GM19193 (cell line): ENCODE measurements around the gene TMEM163.

ENCODE experiments used
- POLR2A ChIP-seq: IDR thresholded peaks from 4 replicates; pipeline ENCODE4 v1.6.1; 2011; ENCODE audit not compliant: insufficient read depth, insufficient read length; ENCODE audit errors: extremely low read depth

TMEM163 gene

GRCh38 chr2:134411828-134412638, 306.8 kb downstream of the TMEM163 start:
- no peak for TF ChIP-seq POLR2A

- TF ChIP-seq POLR2A: no peak
Measured at GRCh38 chr2:134411279-134411827, 307.4 kb downstream of the TMEM163 start.

DNA sequence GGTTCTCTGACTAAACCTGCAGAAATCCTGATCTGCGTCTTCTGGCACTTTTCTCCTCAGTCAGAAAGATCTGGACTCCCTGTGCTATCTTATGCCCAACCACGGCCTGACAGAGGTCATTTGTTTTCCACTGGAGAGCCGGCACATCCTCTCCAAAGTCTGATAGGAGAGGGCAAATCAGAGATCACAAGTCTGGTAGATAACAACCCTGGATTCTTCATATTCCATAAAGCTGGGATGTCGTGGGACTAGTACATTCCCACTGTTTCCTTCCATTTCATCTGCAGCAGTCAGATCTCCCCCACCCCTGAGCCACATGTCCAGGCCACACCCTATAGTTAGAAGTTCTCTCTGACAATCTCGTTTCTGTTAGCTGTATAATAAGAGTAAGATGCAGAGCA, 308.0 kb downstream of the TMEM163 start:
- TF ChIP-seq POLR2A: no peak

DNA sequence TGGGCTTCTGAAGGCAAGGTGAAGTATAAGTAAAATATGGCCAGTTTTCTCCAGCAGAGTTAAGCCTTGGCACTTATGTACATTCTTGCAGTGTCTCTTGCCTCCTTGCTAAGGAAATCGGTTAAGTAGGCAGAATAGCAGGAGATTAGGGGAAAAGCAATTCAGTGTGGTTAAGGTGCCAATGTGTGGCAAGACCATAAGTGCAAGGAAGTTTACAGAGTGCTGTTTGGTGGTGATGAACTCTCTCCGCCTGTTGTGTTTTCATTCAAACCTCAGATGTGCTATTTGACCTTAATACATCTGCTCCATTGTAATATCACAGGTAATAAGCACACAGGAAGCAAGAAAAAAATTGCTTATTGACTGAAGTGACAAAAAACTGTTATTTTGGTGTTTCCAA, 308.8 kb downstream of the TMEM163 start:
- TF ChIP-seq POLR2A: no peak

GRCh38 chr2:134408791-134409190, 310.0 kb downstream of the TMEM163 start:
- no peak for TF ChIP-seq POLR2A

GRCh38 chr2:134408386-134408785, 310.4 kb downstream of the TMEM163 start:
- TF ChIP-seq POLR2A: no peak

DNA sequence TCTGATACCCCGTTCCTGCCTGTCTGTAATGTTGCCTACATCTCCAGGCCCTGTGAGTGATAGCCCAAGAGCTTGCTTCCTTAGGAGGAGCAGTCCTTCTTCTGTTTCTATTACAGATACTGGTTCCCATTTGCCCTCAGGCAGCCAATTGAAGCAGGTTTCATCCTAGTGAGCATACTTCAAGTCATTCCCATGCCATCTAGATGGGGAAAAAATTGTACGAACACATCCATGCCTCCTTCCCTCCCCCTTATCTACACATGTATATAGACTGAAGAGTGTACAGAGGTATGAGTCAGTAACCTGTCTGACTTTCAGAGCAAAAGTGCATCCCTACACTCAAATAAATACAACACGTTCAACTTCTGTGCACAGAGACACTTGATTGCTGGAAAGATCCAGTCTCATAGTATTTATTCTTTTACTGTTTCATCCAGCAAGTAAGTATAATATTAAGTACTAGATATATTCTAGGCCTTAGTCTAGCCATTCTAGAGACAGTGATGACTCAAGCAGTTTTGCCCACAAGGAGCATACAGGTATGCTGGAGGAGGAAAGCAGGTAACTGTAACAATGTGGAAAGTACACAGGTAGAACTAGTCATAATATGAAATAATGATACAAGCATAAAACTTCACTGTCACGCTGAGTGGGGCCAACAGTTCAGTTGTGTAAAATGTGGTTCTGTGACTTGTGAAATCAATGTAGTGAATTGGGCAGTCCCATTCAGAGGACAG, 311.5 kb downstream of the TMEM163 start:
- no peak for TF ChIP-seq POLR2A

GRCh38 chr2:134406736-134407135, 312.1 kb downstream of the TMEM163 start:
- no peak for TF ChIP-seq POLR2A

GRCh38 chr2:134406311-134406710, 312.5 kb downstream of the TMEM163 start:
- no peak for TF ChIP-seq POLR2A
